NCI-H345 (cell line): ENCODE measurements around the gene PLEKHG4.

Experiments used
- DNase-seq: peaks from one replicate; lab custom pipeline; 2025; lab: John Stamatoyannopoulos, UW

PLEKHG4 gene

GRCh38 chr16:67246081-67246755 is 33.1 kb upstream of the PLEKHG4 start:
- no peak for DNase-seq

GRCh38 chr16:67246756-67247191 is 32.6 kb upstream of the PLEKHG4 start:
- DNase-seq = peak; percentile 59

GRCh38 chr16:67247192-67248072 is 31.9 kb upstream of the PLEKHG4 start, which contains the start of gene FHOD1:
Gene FHOD1, minus strand, starts transcription at chr16:67247481. Its CDS starts 71 bp downstream, at chr16:67247410.
- peak; percentile 77 for DNase-seq

- DNase-seq = no peak
Measured at GRCh38 chr16:67248073-67248400, 31.3 kb upstream of the PLEKHG4 start.

- DNase-seq = peak; percentile 5
Measured at GRCh38 chr16:67248401-67249177, 30.7 kb upstream of the PLEKHG4 start, which contains the start of gene SLC9A5. Gene SLC9A5, plus strand, starts transcription at chr16:67248979. Its CDS starts 36 bp downstream, at chr16:67249015.

- no peak for DNase-seq
Measured at GRCh38 chr16:67249178-67250044, 29.9 kb upstream of the PLEKHG4 start.

- no peak for DNase-seq
Measured at GRCh38 chr16:67250045-67250327, 29.3 kb upstream of the PLEKHG4 start.

- DNase-seq = no peak
Measured at GRCh38 chr16:67252609-67253497, 26.5 kb upstream of the PLEKHG4 start.

GRCh38 chr16:67254801-67255552 is 24.4 kb upstream of the PLEKHG4 start:
- no peak for DNase-seq

- DNase-seq = no peak
Measured at GRCh38 chr16:67255553-67256221, 23.6 kb upstream of the PLEKHG4 start.

GRCh38 chr16:67256701-67257230 is 22.6 kb upstream of the PLEKHG4 start:
- no peak for DNase-seq

GRCh38 chr16:67257486-67258160 is 21.7 kb upstream of the PLEKHG4 start:
- no peak for DNase-seq

GRCh38 chr16:67258161-67258835 is 21.0 kb upstream of the PLEKHG4 start:
- no peak for DNase-seq

- DNase-seq = no peak
Measured at GRCh38 chr16:67259705-67260104, 19.6 kb upstream of the PLEKHG4 start.

- DNase-seq = peak; percentile 21
Measured at GRCh38 chr16:67260426-67261063, 18.8 kb upstream of the PLEKHG4 start.

- no peak for DNase-seq
Measured at GRCh38 chr16:67263201-67263600, 16.1 kb upstream of the PLEKHG4 start.

GRCh38 chr16:67264277-67264676 is 15.1 kb upstream of the PLEKHG4 start:
- no peak for DNase-seq
